ENCODE data around the gene HOXB9.

DNA sequence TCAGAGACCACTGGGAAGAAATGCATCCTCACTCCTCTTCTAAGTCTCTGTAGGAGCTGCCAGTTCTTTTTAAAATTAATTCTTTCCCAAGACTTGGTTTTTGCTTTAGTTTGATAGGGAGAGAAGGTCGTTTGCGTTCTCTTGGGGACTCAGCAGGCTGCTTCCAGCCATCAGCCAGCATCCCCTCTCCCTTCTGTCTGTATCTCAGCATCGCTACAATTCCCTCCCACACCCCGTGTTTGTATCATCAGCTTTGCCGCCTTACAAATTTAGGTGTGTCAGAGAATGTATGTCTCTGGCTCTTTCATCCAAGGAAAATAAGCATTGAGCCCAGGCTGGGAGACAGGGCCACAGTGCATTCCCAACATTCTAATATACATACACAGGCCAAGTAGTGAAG lies 26.8 kb downstream of the HOXB9 start:
- TF ChIP-seq CTCF (IDR thresholded peaks at IDR 0.05; ENCODE audit: low read length) (no peak), EZH2 (IDR thresholded peaks at IDR 0.05; ENCODE audit: borderline replicate concordance, low read length) (no peak)

Measured in OCI-LY1 (cell line).